ENCODE data around the gene UBE2J2.

- TF ChIP-seq POLR2A (IDR thresholded peaks at IDR 0.05; ENCODE audit: low read length) (no peak), GATA1 (IDR thresholded peaks at IDR 0.05; ENCODE audit: low read depth, low read length) (no peak)
Measured at GRCh38 chr1:1259540-1259939, 14.1 kb downstream of the UBE2J2 start.
